Measurements from ENCODE around the gene FZD7. TPM values are rescaled to one million over a fixed set of nuclear protein-coding genes. Genes with fewer than 3 reads are reported as not detected.

The FZD7 gene
- 10.7 and 45.1 TPM in 2 replicates for total RNA-seq

GRCh38 chr2:202033317-202034248 lies at the start of gene FZD7:
Gene FZD7 (plus strand): TSS chr2:202033855. CDS start chr2:202034648, 793 bp downstream.

GRCh38 chr2:202072737-202073401 lies 39.2 kb downstream of the FZD7 start, which contains the start of gene KIAA2012:
Gene KIAA2012 (plus strand): TSS chr2:202073255. CDS start chr2:202073628, 373 bp downstream.

Other genes starting within 250 kb of the FZD7 start
- gene CDK15, start 227.3 kb upstream of the FZD7 start, total RNA-seq, result 0.56 and 0.77 TPM in 2 replicates
- under 0.01 TPM in 2 replicates for gene KIAA2012, start 39.4 kb downstream of the FZD7 start, total RNA-seq
- 126 and 140 TPM in 2 replicates for gene SUMO1, start 204.7 kb downstream of the FZD7 start, total RNA-seq
- 42.3 and 77.8 TPM in 2 replicates for gene NOP58, start 231.9 kb downstream of the FZD7 start, total RNA-seq

All from regular cardiac myocyte (primary cell).